ENCODE measurements around the gene SLC8A2. TPM values are rescaled to one million over a fixed set of nuclear protein-coding genes. Genes with fewer than 3 reads are reported as not detected.
"Not testable (repeated sequence)": the region's sequence is repeated elsewhere in the genome, so short reads cannot be mapped to it uniquely, and the experiment has no call there.

Gene SLC8A2
- total RNA-seq, 3 donors from 2014 or later: 0.05 TPM; not detected in 2

DNA sequence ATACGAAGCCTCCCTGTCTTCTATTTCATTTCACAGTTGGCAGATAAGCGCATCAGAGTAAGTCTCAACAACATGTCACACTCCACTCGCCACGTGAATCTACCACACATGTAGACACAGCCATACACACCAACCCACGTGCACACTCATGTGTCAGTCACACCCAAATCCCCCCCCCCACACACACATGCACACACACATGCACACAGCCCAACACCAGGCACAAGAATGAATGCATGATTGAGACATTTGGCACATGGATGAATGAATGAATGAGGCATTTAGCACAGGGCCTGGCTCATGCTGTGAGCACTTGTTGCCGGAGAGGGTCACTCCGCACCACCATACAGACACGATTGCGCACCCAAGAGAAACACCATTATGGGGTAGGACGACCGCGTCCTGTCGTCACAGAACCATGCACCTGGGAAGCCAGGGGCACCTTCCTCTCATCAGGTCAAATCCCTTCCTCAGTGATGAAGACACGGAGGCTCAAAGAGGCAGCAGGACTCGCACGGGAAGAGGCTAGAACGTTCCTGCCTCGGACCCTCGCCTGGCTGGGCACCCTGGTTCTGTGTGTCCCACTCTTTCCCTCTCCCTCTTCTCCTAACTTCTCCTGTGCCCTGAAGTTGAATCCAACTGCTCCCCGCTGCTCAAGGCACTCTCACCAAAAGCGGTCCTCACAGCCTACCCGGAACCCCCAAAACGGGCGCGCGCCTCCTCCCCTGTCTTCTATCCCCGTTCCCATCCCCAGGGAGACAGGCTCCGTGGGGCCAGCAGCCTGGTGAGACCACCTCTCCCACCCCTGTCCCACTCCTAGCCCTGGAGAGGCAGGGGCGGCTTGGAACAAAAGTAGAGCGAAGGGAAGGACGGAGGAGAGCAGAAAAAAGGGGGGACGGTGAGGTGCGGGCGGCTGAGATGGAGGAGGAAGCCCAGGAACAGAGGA is 53.7 kb downstream of the SLC8A2 start:
- peaks cover 34% of the 10 kb centered on the region for H3K4me1 Mint-ChIP-seq (ENCODE audit: low read depth)
- peak overlapping the region; percentile 47 for H3K4me3 Mint-ChIP-seq
- no peaks in the 10 kb centered on the region for H3K9me3 Mint-ChIP-seq
- ATAC-seq (peak in 1 of 2 donors; percentile 6), DNase-seq (no peak)
- peaks cover 80% of the 10 kb centered on the region for H3K27me3 Mint-ChIP-seq (ENCODE audit: low read depth)
- no peaks in the 10 kb centered on the region for H3K36me3 Mint-ChIP-seq (ENCODE audit: insufficient read depth)

- no peaks in the 10 kb centered on the region for H3K36me3 Mint-ChIP-seq (ENCODE audit: insufficient read depth)
- H3K27me3 Mint-ChIP-seq (ENCODE audit: low read depth): peaks cover 72% of the 10 kb centered on the region
- DNase-seq: no peak
- H3K9me3 Mint-ChIP-seq: no peaks in the 10 kb centered on the region
- no peak for ATAC-seq
- H3K4me3 Mint-ChIP-seq: no peak overlapping the region
- peaks cover 28% of the 10 kb centered on the region for H3K4me1 Mint-ChIP-seq (ENCODE audit: low read depth)
Observed at GRCh38 chr19:47417107-47417745, 54.5 kb downstream of the SLC8A2 start.

DNA sequence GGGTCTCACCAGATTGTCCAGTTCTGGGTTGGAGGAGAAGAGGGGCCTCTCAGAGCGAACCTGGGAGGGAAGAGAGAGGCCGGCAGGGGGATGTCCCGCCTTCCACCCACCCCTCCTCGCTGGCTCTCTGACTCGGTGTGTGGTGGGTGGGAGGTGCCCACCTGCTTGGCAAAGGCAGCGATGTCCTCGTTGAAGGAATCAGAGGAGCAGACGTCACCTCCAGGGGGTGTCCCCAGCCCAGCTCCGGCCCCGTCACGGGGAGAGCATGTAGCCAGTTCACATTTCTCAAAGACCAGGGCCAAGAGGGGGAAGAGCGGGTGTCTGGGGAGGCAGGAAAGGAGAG is 55.1 kb downstream of the SLC8A2 start:
- peaks cover 25% of the 10 kb centered on the region for H3K4me1 Mint-ChIP-seq (ENCODE audit: low read depth)
- no peak for DNase-seq
- no peak overlapping the region for H3K4me3 Mint-ChIP-seq
- no peak for ATAC-seq
- no peaks in the 10 kb centered on the region for H3K36me3 Mint-ChIP-seq (ENCODE audit: insufficient read depth)
- H3K27me3 Mint-ChIP-seq (ENCODE audit: low read depth): peaks cover 71% of the 10 kb centered on the region
- no peaks in the 10 kb centered on the region for H3K9me3 Mint-ChIP-seq

- DNase-seq: no peak
- ATAC-seq: no peak
- Mint-ChIP-seq H3K27me3 (ENCODE audit: low read depth) (peaks cover 66% of the 10 kb centered on the region), H3K4me1 (ENCODE audit: low read depth) (peaks cover 22% of the 10 kb centered on the region), H3K4me3 (no peak overlapping the region), H3K36me3 (ENCODE audit: insufficient read depth) (no peaks in the 10 kb centered on the region), H3K9me3 (no peaks in the 10 kb centered on the region)
Observed at GRCh38 chr19:47415953-47416642, 55.6 kb downstream of the SLC8A2 start.

GRCh38 chr19:47414469-47414868 is 57.2 kb downstream of the SLC8A2 start:
- Mint-ChIP-seq H3K9me3 (no peaks in the 10 kb centered on the region), H3K36me3 (ENCODE audit: insufficient read depth) (no peaks in the 10 kb centered on the region), H3K4me3 (no peak overlapping the region), H3K4me1 (ENCODE audit: low read depth) (peaks cover 11% of the 10 kb centered on the region), H3K27me3 (ENCODE audit: low read depth) (peaks cover 54% of the 10 kb centered on the region)
- ATAC-seq (no peak), DNase-seq (no peak)

- Mint-ChIP-seq H3K9me3 (no peaks in the 10 kb centered on the region), H3K4me1 (ENCODE audit: low read depth) (peaks cover 11% of the 10 kb centered on the region), H3K4me3 (no peak overlapping the region), H3K27me3 (ENCODE audit: low read depth) (peaks cover 59% of the 10 kb centered on the region), H3K36me3 (ENCODE audit: insufficient read depth) (no peaks in the 10 kb centered on the region)
- ATAC-seq (no peak), DNase-seq (no peak)
Observed at GRCh38 chr19:47413941-47414340, 57.8 kb downstream of the SLC8A2 start.

GRCh38 chr19:47411696-47412095 is 60.0 kb downstream of the SLC8A2 start:
- not testable (repeated sequence) for H3K4me1 Mint-ChIP-seq (ENCODE audit: low read depth); DNase-seq; H3K9me3 Mint-ChIP-seq; H3K36me3 Mint-ChIP-seq (ENCODE audit: insufficient read depth); H3K4me3 Mint-ChIP-seq; ATAC-seq
- peaks cover 55% of the 10 kb centered on the region for H3K27me3 Mint-ChIP-seq (ENCODE audit: low read depth)

- no peak for DNase-seq
- no peak for ATAC-seq
- Mint-ChIP-seq H3K4me1 (ENCODE audit: low read depth) (peaks cover 1% of the 10 kb centered on the region), H3K36me3 (ENCODE audit: insufficient read depth) (no peaks in the 10 kb centered on the region), H3K4me3 (no peak overlapping the region), H3K9me3 (no peaks in the 10 kb centered on the region), H3K27me3 (ENCODE audit: low read depth) (peaks cover 55% of the 10 kb centered on the region)
Observed at GRCh38 chr19:47411101-47411500, 60.6 kb downstream of the SLC8A2 start.

GRCh38 chr19:47408156-47408938 is 63.3 kb downstream of the SLC8A2 start:
- H3K4me1 Mint-ChIP-seq (ENCODE audit: low read depth): peaks cover 1% of the 10 kb centered on the region
- DNase-seq: no peak
- H3K9me3 Mint-ChIP-seq: no peaks in the 10 kb centered on the region
- no peak overlapping the region for H3K4me3 Mint-ChIP-seq
- peaks cover 63% of the 10 kb centered on the region for H3K27me3 Mint-ChIP-seq (ENCODE audit: low read depth)
- no peak for ATAC-seq
- no peaks in the 10 kb centered on the region for H3K36me3 Mint-ChIP-seq (ENCODE audit: insufficient read depth)

DNA sequence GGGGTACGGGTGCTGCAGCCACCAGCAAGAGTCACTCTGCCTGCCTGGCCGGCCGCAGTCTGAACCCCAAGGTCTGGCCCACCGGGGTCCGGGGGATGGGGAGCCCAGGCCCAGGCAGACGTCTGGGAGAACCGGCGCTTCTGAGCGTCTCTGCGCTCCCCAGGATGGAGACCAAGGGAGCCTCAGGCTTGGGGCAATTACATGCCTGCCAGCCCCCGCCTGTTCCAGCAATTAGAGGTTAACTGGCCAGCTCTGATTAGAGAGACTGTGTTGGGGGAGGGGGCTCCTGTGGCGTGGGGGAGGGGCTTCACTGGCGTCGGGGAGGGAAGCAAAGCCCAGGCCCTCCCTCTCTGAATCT is 64.3 kb downstream of the SLC8A2 start:
- Mint-ChIP-seq H3K36me3 (ENCODE audit: insufficient read depth) (no peaks in the 10 kb centered on the region), H3K4me1 (ENCODE audit: low read depth) (peaks cover 1% of the 10 kb centered on the region), H3K9me3 (no peaks in the 10 kb centered on the region), H3K27me3 (ENCODE audit: low read depth) (peaks cover 69% of the 10 kb centered on the region), H3K4me3 (no peak overlapping the region)
- ATAC-seq (peak in 1 of 2 donors; percentile 24), DNase-seq (no peak)

- peak in 1 of 2 donors; percentile 55 for ATAC-seq
Observed at GRCh38 chr19:47406711-47407416, 64.8 kb downstream of the SLC8A2 start.

DNA sequence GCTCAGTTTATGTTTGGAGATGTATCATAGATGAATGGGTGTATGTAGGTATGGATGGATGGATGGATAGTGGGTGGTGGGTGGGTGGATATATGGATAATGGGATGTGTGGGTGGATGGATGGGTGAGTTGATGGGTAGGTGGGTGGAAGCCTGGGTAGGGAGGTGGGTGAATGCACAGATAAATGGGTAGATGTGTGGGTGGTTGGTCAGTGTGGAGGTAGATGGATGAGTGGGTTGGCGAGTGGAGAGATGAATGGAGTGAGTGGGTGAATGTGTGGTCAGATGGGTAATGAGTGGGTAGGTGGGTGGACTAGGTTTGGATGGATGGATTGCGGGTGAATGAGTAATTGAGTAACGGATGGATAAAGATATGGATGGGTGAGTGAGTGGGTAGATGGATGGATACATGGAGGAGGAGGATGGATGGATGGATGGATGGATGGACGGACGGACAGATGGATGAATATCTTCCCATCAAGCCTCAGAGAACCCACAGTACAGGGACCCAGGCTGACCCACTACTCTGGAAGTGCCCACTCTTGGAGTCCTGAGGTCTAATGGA is 65.8 kb downstream of the SLC8A2 start:
- no peak for DNase-seq
- H3K36me3 Mint-ChIP-seq (ENCODE audit: insufficient read depth): no peaks in the 10 kb centered on the region
- peaks cover 70% of the 10 kb centered on the region for H3K27me3 Mint-ChIP-seq (ENCODE audit: low read depth)
- peaks cover 1% of the 10 kb centered on the region for H3K4me1 Mint-ChIP-seq (ENCODE audit: low read depth)
- H3K9me3 Mint-ChIP-seq: no peaks in the 10 kb centered on the region
- no peak for ATAC-seq
- H3K4me3 Mint-ChIP-seq: no peak overlapping the region

More at GRCh38 chr19:47406711-47407416, 64.8 kb downstream of the SLC8A2 start:
- Mint-ChIP-seq H3K27me3 (ENCODE audit: low read depth) (peaks cover 68% of the 10 kb centered on the region), H3K9me3 (no peaks in the 10 kb centered on the region), H3K36me3 (ENCODE audit: insufficient read depth) (no peaks in the 10 kb centered on the region), H3K4me3 (no peak overlapping the region), H3K4me1 (ENCODE audit: low read depth) (peaks cover 1% of the 10 kb centered on the region)
- no peak for DNase-seq

DNA sequence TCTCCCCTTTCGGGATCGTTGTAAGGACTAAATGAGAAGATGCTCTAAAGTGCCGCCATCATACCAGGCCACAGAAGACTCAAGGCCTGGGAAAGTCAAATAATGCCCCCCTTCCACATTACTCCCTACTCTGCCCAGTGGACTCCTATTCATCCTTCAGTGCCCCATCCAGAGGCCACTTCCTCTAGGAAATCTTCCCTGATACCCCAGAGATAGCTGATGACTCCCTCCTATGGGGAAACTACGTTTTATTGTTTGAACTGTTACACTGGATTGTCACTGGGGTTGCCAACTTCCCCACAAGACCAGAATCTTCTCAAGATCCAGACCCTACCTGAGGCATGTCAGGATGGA is 66.5 kb downstream of the SLC8A2 start:
- no peak for DNase-seq
- H3K4me1 Mint-ChIP-seq (ENCODE audit: low read depth): peaks cover 1% of the 10 kb centered on the region
- ATAC-seq: no peak
- no peaks in the 10 kb centered on the region for H3K36me3 Mint-ChIP-seq (ENCODE audit: insufficient read depth)
- no peaks in the 10 kb centered on the region for H3K9me3 Mint-ChIP-seq
- no peak overlapping the region for H3K4me3 Mint-ChIP-seq
- peaks cover 70% of the 10 kb centered on the region for H3K27me3 Mint-ChIP-seq (ENCODE audit: low read depth)

Data from activated T-cell treated with anti-CD3 and anti-CD28 coated beads, Interleukin-2, amount 50 U/mL, for 4 hours (primary cell).